PC-9 (cell line): ENCODE results near the gene CACHD1. TPM values are rescaled to one million over a fixed set of nuclear protein-coding genes. Genes with fewer than 3 reads are reported as not detected.

Experiments used
- BruUV-seq: library from RNA; stranded (reverse); fragments of 400-500 nt; replicated peaks from 2 replicates; lab custom pipeline; 2021; lab: Mats Ljungman, UMichigan
- CTCF ChIA-PET: fragments of 300-600 bp; sonication (Branson Sonifier 250); formaldehyde crosslinking; loops from one replicate; lab custom pipeline; 2022; ENCODE audit warnings: antibody characterized with exemption; lab: Charles Lee
- POLR2A ChIA-PET: fragments of 300-600 bp; sonication (Branson Sonifier 250); formaldehyde crosslinking; loops from one replicate; lab custom pipeline; 2022; ENCODE audit warnings: antibody characterized with exemption; ENCODE audit not compliant: unreplicated experiment; lab: Charles Lee
- DNase-seq, 2 experiments: peaks; one replicate each; pipeline versions ENCODE4 v3.0.0 to v3.0.0-alpha.2; 2015 to 2022; ENCODE audit warnings: mixed read lengths in 1 of 2
- H2AFZ ChIP-seq: fragments of 200-600 bp; sonication (generic); 2 replicates; pipeline ENCODE4 v1.8.1; 2017; ENCODE audit warnings: antibody characterized with exemption
- H3F3A ChIP-seq: fragments of 200-600 bp; sonication (generic); 2 replicates; pipeline ENCODE4 v1.8.1; 2017; ENCODE audit warnings: antibody characterized with exemption, mild to moderate bottlenecking, low read depth; ENCODE audit not compliant: insufficient read depth
- H3K27ac ChIP-seq: fragments of 200-600 bp; sonication (generic); 2 replicates; pipeline ENCODE4 v1.6.1; 2016; ENCODE audit warnings: mixed run types
- H3K27me3 ChIP-seq: fragments of 200-600 bp; sonication (generic); 2 replicates; pipeline ENCODE4 v1.6.1; 2016; ENCODE audit warnings: low read depth, mixed run types; ENCODE audit not compliant: insufficient read depth
- H3K36me3 ChIP-seq: fragments of 200-600 bp; sonication (generic); 2 replicates; pipeline ENCODE4 v1.6.1; 2016; ENCODE audit warnings: low read depth, mixed run types
- H3K4me1 ChIP-seq: fragments of 200-600 bp; sonication (generic); replicated peaks from 2 replicates; pipeline ENCODE4 v1.6.1; 2016; ENCODE audit warnings: mixed run types; ENCODE audit not compliant: insufficient read depth
- H3K4me2 ChIP-seq: fragments of 200-600 bp; sonication (generic); 2 replicates; pipeline ENCODE4 v1.6.1; 2017; ENCODE audit warnings: mixed run types
- H3K4me3 ChIP-seq: fragments of 200-600 bp; sonication (generic); 2 replicates; pipeline ENCODE4 v1.6.1; 2016; ENCODE audit warnings: mixed run types
- H3K79me2 ChIP-seq: fragments of 200-600 bp; sonication (generic); 2 replicates; pipeline ENCODE4 v1.6.1; 2017; ENCODE audit warnings: low read depth, mixed run types
- H3K9me2 ChIP-seq: fragments of 200-600 bp; sonication (generic); 2 replicates; pipeline ENCODE4 v1.8.1; 2017; ENCODE audit warnings: mild to moderate bottlenecking; ENCODE audit not compliant: insufficient read depth
- H3K9me3 ChIP-seq: fragments of 200-600 bp; sonication (generic); 2 replicates; pipeline ENCODE4 v1.8.1; 2016; ENCODE audit warnings: low read depth; ENCODE audit not compliant: insufficient read depth
- H4K20me1 ChIP-seq: fragments of 200-600 bp; sonication (generic); 2 replicates; pipeline ENCODE4 v1.8.1; 2017; ENCODE audit not compliant: insufficient read depth
- EZH2 ChIP-seq: fragments of 200-600 bp; sonication (generic); IDR thresholded peaks from 2 replicates; pipeline ENCODE4 v1.8.0; 2017; ENCODE audit warnings: antibody characterized with exemption, low read depth
- intact Hi-C: fragments of 100-400 bp; cut with micrococcal nuclease; formaldehyde crosslinking; loops from one replicate; pipeline ENCODE4 v1.10.0; 2022; ENCODE audit not compliant: unreplicated experiment
- total RNA-seq: library from RNA; stranded (reverse); gene quantifications from 2 replicates; pipeline ENCODE4 v1.2.3, GENCODE V29; 2021
- TF ChIP-seq, protein P1 (sequence below): fragments of 200-600 bp; sonication (generic); conservative IDR thresholded peaks from 2 replicates; pipeline ENCODE4 v1.6.1; 2017; ENCODE audit warnings: mixed run types, antibody characterized with exemption, mild to moderate bottlenecking, moderate library complexity

The CACHD1 gene
- total RNA-seq, 1 experiment from 2014 or later: 3.1 TPM

DNA sequence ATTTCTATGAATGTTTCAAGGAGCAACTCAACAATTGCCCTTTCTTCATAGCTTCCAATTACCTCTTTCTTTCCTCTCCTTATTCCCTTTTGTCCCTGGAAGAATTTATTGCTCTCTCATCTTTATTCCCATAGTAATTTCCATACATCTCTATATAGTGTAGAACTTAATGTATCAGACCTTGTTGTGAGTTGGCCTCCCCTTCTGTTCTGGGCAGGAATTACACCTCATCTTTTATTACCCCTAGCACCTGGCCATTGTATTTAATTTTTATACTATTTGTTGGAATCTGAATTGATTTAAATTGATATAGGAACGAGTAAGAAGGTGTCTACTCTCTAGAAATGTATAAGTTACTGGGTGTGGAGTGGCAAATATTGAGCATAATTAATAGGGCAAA lies 114.5 kb downstream of the CACHD1 start:
- no peak overlapping the region for H3K4me3 ChIP-seq
- ChIA-PET POLR2A (no interaction called here), CTCF (no interaction called here)
- no peak overlapping the region for H3K4me2 ChIP-seq
- no peak overlapping the region for H2AFZ ChIP-seq
- H4K20me1 ChIP-seq: no peaks in the 10 kb centered on the region
- no peaks in the 10 kb centered on the region for H3K36me3 ChIP-seq
- H3K27me3 ChIP-seq: no peaks in the 10 kb centered on the region
- no peak for TF ChIP-seq EZH2
- TF ChIP-seq, protein P1, sequence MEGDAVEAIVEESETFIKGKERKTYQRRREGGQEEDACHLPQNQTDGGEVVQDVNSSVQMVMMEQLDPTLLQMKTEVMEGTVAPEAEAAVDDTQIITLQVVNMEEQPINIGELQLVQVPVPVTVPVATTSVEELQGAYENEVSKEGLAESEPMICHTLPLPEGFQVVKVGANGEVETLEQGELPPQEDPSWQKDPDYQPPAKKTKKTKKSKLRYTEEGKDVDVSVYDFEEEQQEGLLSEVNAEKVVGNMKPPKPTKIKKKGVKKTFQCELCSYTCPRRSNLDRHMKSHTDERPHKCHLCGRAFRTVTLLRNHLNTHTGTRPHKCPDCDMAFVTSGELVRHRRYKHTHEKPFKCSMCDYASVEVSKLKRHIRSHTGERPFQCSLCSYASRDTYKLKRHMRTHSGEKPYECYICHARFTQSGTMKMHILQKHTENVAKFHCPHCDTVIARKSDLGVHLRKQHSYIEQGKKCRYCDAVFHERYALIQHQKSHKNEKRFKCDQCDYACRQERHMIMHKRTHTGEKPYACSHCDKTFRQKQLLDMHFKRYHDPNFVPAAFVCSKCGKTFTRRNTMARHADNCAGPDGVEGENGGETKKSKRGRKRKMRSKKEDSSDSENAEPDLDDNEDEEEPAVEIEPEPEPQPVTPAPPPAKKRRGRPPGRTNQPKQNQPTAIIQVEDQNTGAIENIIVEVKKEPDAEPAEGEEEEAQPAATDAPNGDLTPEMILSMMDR: peak; percentile 39; the same call in 1 of the 2 replicates
- H3K27ac ChIP-seq: no peak overlapping the region
- intact Hi-C loops: loop anchor here (5.0 to 10.0 kb wide), 2 partner anchors 77 to 320 kb away; no protein-coding TSS in a partner anchor
- no peaks in the 10 kb centered on the region for H3K4me1 ChIP-seq
- H3F3A ChIP-seq: no peaks in the 10 kb centered on the region
- H3K9me3 ChIP-seq: no peaks in the 10 kb centered on the region
- H3K9me2 ChIP-seq: no peaks in the 10 kb centered on the region
- DNase-seq: no peak
- no TSS peak for BruUV-seq
- no peaks in the 10 kb centered on the region for H3K79me2 ChIP-seq

DNA sequence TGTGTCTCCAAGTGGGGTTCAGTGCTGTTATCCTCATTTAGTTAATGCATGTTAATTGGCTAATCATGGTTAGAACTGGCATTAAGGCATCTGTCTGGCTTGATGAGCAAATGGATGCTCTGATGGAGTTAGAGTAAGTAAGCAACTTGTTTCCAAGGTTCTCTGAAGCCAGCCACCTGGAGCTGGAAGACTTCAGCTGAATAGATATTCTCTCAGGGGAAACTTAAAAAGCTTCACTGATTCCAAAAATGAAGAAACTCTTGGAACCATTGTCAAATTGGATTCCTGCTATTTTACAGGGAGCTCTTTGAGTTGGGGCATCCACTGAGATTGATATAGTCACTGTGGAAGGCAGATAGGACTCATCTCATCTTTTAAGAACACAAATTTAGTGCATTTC lies 118.9 kb downstream of the CACHD1 start:
- Histone ChIP-seq H4K20me1 (no peaks in the 10 kb centered on the region), H3K4me3 (no peak overlapping the region), H3K9me3 (no peaks in the 10 kb centered on the region), H3K4me2 (no peak overlapping the region), H3K79me2 (no peaks in the 10 kb centered on the region), H3K27ac (no peak overlapping the region), H3K9me2 (no peaks in the 10 kb centered on the region), H3K36me3 (no peaks in the 10 kb centered on the region), H2AFZ (no peak overlapping the region), H3F3A (no peaks in the 10 kb centered on the region), H3K27me3 (no peaks in the 10 kb centered on the region), H3K4me1 (no peaks in the 10 kb centered on the region)
- no peak for DNase-seq
- CTCF ChIA-PET: interaction anchor here (0.7 kb wide), 1 partner anchor 93 kb away, joined by 3 read pairs; no protein-coding TSS in a partner anchor
- TF ChIP-seq, protein P1: no peak
- no TSS peak for BruUV-seq
- intact Hi-C loops: loop anchor here (10.0 kb wide), 1 partner anchor 324 kb away; no protein-coding TSS in a partner anchor
- POLR2A ChIA-PET: no interaction called here

DNA sequence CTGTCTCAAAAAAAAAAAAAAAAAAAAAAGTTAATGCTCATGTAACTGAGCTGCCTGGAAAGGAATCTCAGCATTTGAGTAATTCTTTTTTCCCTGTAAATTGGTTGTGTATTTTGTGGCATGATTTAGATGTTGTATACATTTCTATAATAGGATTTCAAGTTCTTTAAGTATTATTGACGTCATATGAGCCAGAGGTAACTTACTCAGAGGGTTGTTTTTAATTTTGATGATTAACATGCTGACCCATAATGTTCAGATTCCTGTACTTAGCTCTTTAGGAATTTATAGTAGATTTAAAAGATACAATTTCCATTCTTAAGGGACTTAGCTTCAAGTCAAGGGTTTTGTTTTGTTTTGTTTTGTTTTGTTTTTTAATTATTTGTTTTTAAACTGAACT lies 120.4 kb downstream of the CACHD1 start:
- no peak overlapping the region for H2AFZ ChIP-seq
- no peaks in the 10 kb centered on the region for H3F3A ChIP-seq
- no peaks in the 10 kb centered on the region for H3K4me1 ChIP-seq
- H3K4me2 ChIP-seq: no peak overlapping the region
- no peaks in the 10 kb centered on the region for H3K9me3 ChIP-seq
- H4K20me1 ChIP-seq: no peaks in the 10 kb centered on the region
- intact Hi-C loops: no loop called here
- no peak overlapping the region for H3K27ac ChIP-seq
- POLR2A ChIA-PET: interaction anchor here (0.7 kb wide), 1 partner anchor 844 kb away, joined by 7 read pairs; no protein-coding TSS in a partner anchor
- no peak for TF ChIP-seq EZH2
- TF ChIP-seq, protein P1: no peak
- BruUV-seq: no TSS peak
- H3K79me2 ChIP-seq: no peaks in the 10 kb centered on the region
- H3K27me3 ChIP-seq: no peaks in the 10 kb centered on the region
- H3K36me3 ChIP-seq: no peaks in the 10 kb centered on the region
- CTCF ChIA-PET: no interaction called here
- H3K9me2 ChIP-seq: no peaks in the 10 kb centered on the region
- DNase-seq: no peak
- no peak overlapping the region for H3K4me3 ChIP-seq
